Endothelial cell of umbilical vein (primary cell): Measurements from ENCODE around the gene STK32C. TPM values are rescaled to one million over a fixed set of nuclear protein-coding genes. Genes with fewer than 3 reads are reported as not detected.

Experiments used
- BruUV-seq: library from RNA; stranded (reverse); fragments of 400-500 nt; replicated peaks from 2 replicates; lab custom pipeline; 2021; lab: Mats Ljungman, UMichigan
- CTCF ChIA-PET: fragments of 300-600, 350-600 bp; sonication (Branson Sonifier 250); formaldehyde crosslinking; loops from one replicate; lab custom pipeline; 2021; ENCODE audit warnings: antibody characterized with exemption, inconsistent platforms; lab: Charles Lee
- POLR2A ChIA-PET: fragments of 300-600, 350-600 bp; sonication (Branson Sonifier 250); formaldehyde crosslinking; loops from one replicate; lab custom pipeline; 2021; ENCODE audit warnings: antibody characterized with exemption, inconsistent platforms; lab: Charles Lee
- DNase-seq: peaks from one replicate; pipeline ENCODE4 v3.0.0-alpha.2; 2011; ENCODE audit warnings: low read depth, low spot score
- FAIRE-seq: peaks from 2 replicates; lab custom pipeline; 2011; peaks lifted over from hg19 to GRCh38; lab: Jason Lieb, UNC
- H2AFZ ChIP-seq: 2 replicates; pipeline ENCODE4 v1.6.0; 2012; ENCODE audit warnings: low read depth, low read length, control low read depth, inconsistent platforms
- H3K27ac ChIP-seq: 2 replicates; pipeline ENCODE4 v1.5.1; 2011; ENCODE audit warnings: low read depth, mild to moderate bottlenecking, control low read depth, low read length, moderate library complexity; ENCODE audit not compliant: insufficient read depth
- H3K27me3 ChIP-seq, 2 experiments: 2 replicates each; pipeline versions ENCODE4 v1.6.0 to v1.6.1; 2011; ENCODE audit warnings: low read length in 2 of 2, mixed read lengths in 1 of 2; ENCODE audit not compliant: control insufficient read depth in 2 of 2, insufficient read depth in 2 of 2
- H3K36me3 ChIP-seq, 2 experiments: 2 replicates in 1 of 2; 3 replicates in 1 of 2; pipeline ENCODE4 v1.5.1; 2011; ENCODE audit warnings: low read length in 2 of 2, mild to moderate bottlenecking in 1 of 2, moderate library complexity in 1 of 2; ENCODE audit not compliant: control insufficient read depth in 2 of 2, insufficient read depth in 2 of 2; ENCODE audit errors: extremely low read depth in 1 of 2
- H3K4me1 ChIP-seq: 3 replicates; pipeline ENCODE4 v1.5.1; 2011; ENCODE audit warnings: mild to moderate bottlenecking, low read length; ENCODE audit not compliant: control insufficient read depth, insufficient read depth; ENCODE audit errors: extremely low read depth
- H3K4me2 ChIP-seq: 2 replicates; pipeline ENCODE4 v1.6.1; 2011; ENCODE audit warnings: low read length, control low read depth, mixed read lengths; ENCODE audit not compliant: insufficient read depth
- H3K4me3 ChIP-seq, 3 experiments: fragments of 200-600 bp in 1 of 3; sonication (generic), shearing (Covaris generic) in 1 of 3; replicated peaks in 1 of 3; 2 replicates each; pipeline ENCODE4 v1.5.1; 2011 to 2016; ENCODE audit warnings: control low read depth in 3 of 3, low read length in 3 of 3, mild to moderate bottlenecking in 2 of 3, inconsistent platforms in 1 of 3, low read depth in 1 of 3, moderate library complexity in 1 of 3; ENCODE audit not compliant: insufficient read depth in 1 of 3
- H3K79me2 ChIP-seq: 2 replicates; pipeline ENCODE4 v1.6.0; 2012; ENCODE audit warnings: low read length, inconsistent platforms; ENCODE audit not compliant: control insufficient read depth, insufficient read depth
- H3K9ac ChIP-seq: replicated peaks from 2 replicates; pipeline ENCODE3; 2011; ENCODE audit warnings: low read length, control low read depth; ENCODE audit not compliant: insufficient read depth; ENCODE audit errors: extremely low read depth
- H3K9me1 ChIP-seq: replicated peaks from 3 replicates; pipeline ENCODE4 v1.6.0; 2011; ENCODE audit warnings: mild to moderate bottlenecking, low read length; ENCODE audit not compliant: control insufficient read depth, insufficient read depth; ENCODE audit errors: extremely low read depth
- H3K9me3 ChIP-seq: replicated peaks from 2 replicates; pipeline ENCODE4 v1.5.1; 2012; ENCODE audit warnings: low read length, inconsistent platforms; ENCODE audit not compliant: control insufficient read depth, insufficient read depth
- H4K20me1 ChIP-seq: replicated peaks from 2 replicates; pipeline ENCODE3; 2011; ENCODE audit warnings: mild to moderate bottlenecking, low read length; ENCODE audit not compliant: control insufficient read depth, insufficient read depth; ENCODE audit errors: extremely low read depth
- CTCF ChIP-seq, 2 donors: IDR thresholded peaks; 1 replicate in 1 of 2; 2 replicates in 1 of 2; pipeline ENCODE4 v1.5.1; 2011; ENCODE audit warnings: low read length in 2 of 2, mild to moderate bottlenecking in 2 of 2, moderate library complexity in 2 of 2, control low read depth in 1 of 2, inconsistent platforms in 1 of 2, low read depth in 1 of 2; ENCODE audit not compliant: insufficient read depth in 1 of 2; ENCODE audit errors: extremely low read depth in 1 of 2
- EZH2 ChIP-seq: IDR thresholded peaks from 2 replicates; pipeline ENCODE4 v1.6.1; 2012; ENCODE audit warnings: borderline replicate concordance, low read depth, mild to moderate bottlenecking, moderate library complexity, low read length, inconsistent platforms; ENCODE audit not compliant: severe bottlenecking
- FOS ChIP-seq: IDR thresholded peaks from 2 replicates; pipeline ENCODE4 v1.6.1; 2011; ENCODE audit warnings: mild to moderate bottlenecking, low read length, moderate library complexity, borderline replicate concordance; ENCODE audit not compliant: insufficient read depth
- GATA2 ChIP-seq: IDR thresholded peaks from 2 replicates; pipeline ENCODE4 v1.7.0; 2011; ENCODE audit warnings: low read depth, mild to moderate bottlenecking, moderate library complexity, mixed read lengths, low read length; ENCODE audit not compliant: insufficient read length, insufficient read depth
- JUN ChIP-seq: IDR thresholded peaks from 2 replicates; pipeline ENCODE4 v1.6.1; 2011; ENCODE audit warnings: borderline replicate concordance, low read depth; ENCODE audit not compliant: insufficient read length, insufficient read depth
- MAX ChIP-seq: IDR thresholded peaks from 2 replicates; pipeline ENCODE4 v1.6.1; 2011; ENCODE audit not compliant: insufficient read depth, insufficient read length
- MYC ChIP-seq: IDR thresholded peaks from one replicate; pipeline ENCODE4 v1.6.1; 2011; ENCODE audit warnings: mild to moderate bottlenecking, low read depth, low read length
- POLR2A ChIP-seq: IDR thresholded peaks from 2 replicates; pipeline ENCODE4 v1.6.1; 2012; ENCODE audit warnings: low read depth, mild to moderate bottlenecking, control low read depth, low read length
- POLR2AphosphoS5 ChIP-seq: IDR thresholded peaks from 2 replicates; pipeline ENCODE4 v1.6.1; 2012; ENCODE audit warnings: low read depth, mild to moderate bottlenecking, control low read depth, low read length, moderate library complexity; ENCODE audit not compliant: insufficient read depth
- dilution Hi-C: fragments of 300-500 bp; cut with MboI; formaldehyde crosslinking; loops from one replicate; pipeline ENCODE4 v1.15.0; 2019; ENCODE audit warnings: low sequenced_read_pairs; ENCODE audit not compliant: extremely low pct_ligation_motif_present
- intact Hi-C: fragments of 100-400 bp; cut with micrococcal nuclease; formaldehyde crosslinking; loops from one replicate; pipeline ENCODE4 v1.10.0; 2022
- polyA plus RNA-seq, 4 experiments: library from polyadenylated mRNA; depleted of rRNA in 3 of 4; stranded (reverse) in 3 of 4; unstranded in 1 of 4; fragments of >200 nt; gene quantifications; 2 replicates each; pipeline versions ENCODE4 v1.2.1 to v1.2.3, GENCODE V29; 2011 to 2012; ENCODE audit warnings: missing spikeins in 1 of 4
- total RNA-seq: library from RNA; stranded (reverse); gene quantifications from 2 replicates; pipeline ENCODE4 v1.2.3, GENCODE V29; 2021

Gene STK32C
- total and polyA plus RNA-seq, 2 donors (not counting 3 experiments of a cell fraction or from before 2014, with no cell fraction given) = 5.4 to 14.1 TPM

GRCh38 chr10:132212816-132213215, 94.9 kb downstream of the STK32C start:
- Histone ChIP-seq H3K9me3 (no peaks in the 10 kb centered on the region), H3K4me2 (no peak overlapping the region), H3K27me3 (no peaks in the 10 kb centered on the region), H4K20me1 (no peaks in the 10 kb centered on the region), H3K27ac (no peak overlapping the region), H3K79me2 (no peaks in the 10 kb centered on the region), H3K9me1 (no peaks in the 10 kb centered on the region), H3K9ac (no peak overlapping the region), H3K36me3 (no peaks in the 10 kb centered on the region), H2AFZ (no peak overlapping the region), H3K4me3 (no peak overlapping the region), H3K4me1 (no peaks in the 10 kb centered on the region)
- intact Hi-C loops = no loop called here
- no TSS peak for BruUV-seq
- TF ChIP-seq POLR2A = no peak
- TF ChIP-seq MYC = no peak
- TF ChIP-seq EZH2 = no peak
- no peak for TF ChIP-seq FOS
- TF ChIP-seq GATA2 = no peak
- TF ChIP-seq JUN = no peak
- no peak for TF ChIP-seq CTCF (IDR thresholded peaks at IDR 0.05; ENCODE audit: extremely low read depth in 1 of 2, insufficient read depth in 1 of 2, low read depth in 1 of 2, low read length in 2 of 2)
- no peak for TF ChIP-seq MAX
- no peak for TF ChIP-seq POLR2AphosphoS5
- DNase-seq (no peak), FAIRE-seq (no peak)
- ChIA-PET CTCF (no interaction called here), POLR2A (no interaction called here)
- dilution Hi-C loops = no loop called here
